GM19463 (cell line): ENCODE data around the gene NPTX1.

Experiments used
- ATAC-seq: cut with Tn5 transposase; IDR thresholded peaks from one replicate; pipeline ENCODE4 v1.9.1; 2021; ENCODE audit warnings: mild to moderate bottlenecking, moderate library complexity; ENCODE audit not compliant: unreplicated experiment

NPTX1 gene

DNA sequence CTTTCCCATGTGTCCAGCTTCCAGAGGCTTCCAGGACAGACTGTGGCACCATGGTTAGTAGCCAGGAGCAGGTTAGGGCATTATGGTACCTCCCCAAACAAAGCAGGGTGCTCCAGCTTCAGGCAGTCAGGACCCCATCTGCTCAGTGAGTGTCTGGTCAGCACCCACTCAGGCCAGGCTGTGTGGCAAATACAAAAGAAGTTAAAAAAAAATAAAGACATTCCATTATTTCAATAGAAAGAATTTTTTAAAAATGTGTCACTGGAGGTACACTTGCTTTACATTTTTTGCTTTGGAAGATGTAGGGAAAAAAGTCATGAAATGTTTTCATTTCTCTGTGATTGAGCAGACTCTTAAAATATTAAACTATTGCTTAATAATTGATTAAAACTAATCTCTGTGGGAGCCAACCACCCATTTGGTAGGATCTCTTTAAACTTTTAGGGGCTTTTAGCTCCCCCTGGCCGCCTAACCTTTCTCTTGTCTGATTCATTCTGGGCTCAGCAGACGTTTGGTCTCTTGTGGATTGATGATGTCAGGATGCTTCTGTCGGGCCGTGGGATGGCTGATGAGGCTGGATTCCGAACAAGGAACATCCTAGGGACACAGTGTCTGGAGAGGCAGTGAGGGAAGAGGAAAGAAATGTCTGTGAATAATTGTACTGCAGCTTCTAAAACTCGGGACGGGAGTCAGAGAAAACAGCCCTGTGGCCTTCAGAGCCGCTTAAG, 28.4 kb upstream of the NPTX1 start:
- no peak for ATAC-seq

DNA sequence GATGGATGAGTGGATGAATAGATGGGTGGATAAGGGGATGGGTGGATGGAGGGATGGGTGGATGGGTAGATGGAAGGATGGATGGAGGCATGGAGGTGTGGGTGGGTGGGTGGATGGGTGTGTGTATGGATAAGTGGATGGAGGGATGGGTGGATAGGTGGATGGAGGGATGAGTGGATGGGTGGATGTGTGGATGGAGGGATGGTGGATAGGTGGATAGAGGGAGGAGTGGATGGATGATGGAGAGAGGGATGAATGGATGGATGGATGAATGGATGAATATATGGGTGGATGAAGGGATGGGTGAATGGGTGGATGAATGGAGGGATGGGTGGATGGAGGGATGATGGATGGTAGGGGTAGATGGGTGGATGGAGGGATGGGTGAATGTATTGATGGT, 27.5 kb upstream of the NPTX1 start:
- no peak for ATAC-seq

DNA sequence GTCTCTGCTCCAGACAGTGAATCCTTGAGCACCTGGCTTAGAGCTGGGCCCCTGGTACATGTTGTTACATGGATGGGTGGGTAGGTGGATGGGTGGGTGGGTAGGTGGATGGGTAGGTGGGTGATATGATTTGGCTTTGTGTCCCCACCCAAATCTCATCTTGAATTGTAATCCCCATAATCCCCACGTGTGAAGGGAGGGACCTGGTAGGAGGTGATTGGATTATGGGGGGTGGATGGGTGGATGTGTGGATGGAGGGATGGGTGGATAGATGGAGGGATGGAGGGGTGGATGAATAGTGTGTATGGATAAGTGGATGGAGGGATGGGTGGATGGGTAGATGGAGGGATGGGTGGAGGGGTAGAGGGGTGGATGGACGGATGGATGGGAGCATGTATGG, 26.6 kb upstream of the NPTX1 start:
- ATAC-seq = no peak

GRCh38 chr17:80502578-80502877, 26.1 kb upstream of the NPTX1 start:
- no peak for ATAC-seq

DNA sequence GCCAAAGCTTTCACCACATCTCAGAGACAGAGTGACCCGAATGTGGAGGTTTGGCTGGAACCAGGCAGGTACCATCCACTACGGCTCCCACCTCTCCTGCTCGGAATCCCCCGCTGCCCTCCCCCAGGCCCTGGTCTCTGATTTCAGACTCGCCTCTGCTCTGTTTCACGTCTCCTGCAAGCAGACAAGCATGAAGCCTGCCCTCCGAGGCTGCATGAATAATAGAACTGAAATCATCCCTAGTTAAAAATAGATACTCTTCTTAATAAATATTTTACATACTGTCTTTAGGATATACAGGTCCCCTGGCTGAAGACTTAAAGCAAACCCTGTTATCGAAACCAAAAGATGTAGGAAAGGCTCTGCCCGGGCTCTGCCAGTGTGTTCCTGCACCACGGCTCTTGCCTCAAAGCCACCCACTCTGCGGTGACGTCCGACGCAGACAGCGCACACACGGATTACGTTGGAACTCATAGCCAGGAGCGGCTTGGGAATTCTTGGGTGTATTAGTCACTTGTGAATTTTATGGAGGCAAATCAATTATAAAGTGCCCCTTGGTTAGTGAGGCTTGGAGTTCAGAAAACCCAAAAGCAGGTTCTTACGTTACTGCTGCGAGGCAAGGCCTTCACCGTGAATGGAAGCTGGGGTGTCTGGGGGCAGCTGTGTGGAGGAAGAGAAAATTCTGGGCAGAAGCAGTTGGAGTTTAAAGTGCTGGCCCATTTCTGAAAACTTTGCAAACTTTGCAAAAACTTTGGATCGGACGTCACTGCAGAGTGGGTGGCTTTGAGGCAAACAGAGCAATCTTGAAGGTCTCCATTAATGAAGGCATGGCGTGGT, 25.6 kb upstream of the NPTX1 start:
- ATAC-seq = no peak

- no peak for ATAC-seq
Observed at GRCh38 chr17:80499961-80500665, 23.7 kb upstream of the NPTX1 start.

GRCh38 chr17:80499560-80499959, 23.2 kb upstream of the NPTX1 start:
- no peak for ATAC-seq

DNA sequence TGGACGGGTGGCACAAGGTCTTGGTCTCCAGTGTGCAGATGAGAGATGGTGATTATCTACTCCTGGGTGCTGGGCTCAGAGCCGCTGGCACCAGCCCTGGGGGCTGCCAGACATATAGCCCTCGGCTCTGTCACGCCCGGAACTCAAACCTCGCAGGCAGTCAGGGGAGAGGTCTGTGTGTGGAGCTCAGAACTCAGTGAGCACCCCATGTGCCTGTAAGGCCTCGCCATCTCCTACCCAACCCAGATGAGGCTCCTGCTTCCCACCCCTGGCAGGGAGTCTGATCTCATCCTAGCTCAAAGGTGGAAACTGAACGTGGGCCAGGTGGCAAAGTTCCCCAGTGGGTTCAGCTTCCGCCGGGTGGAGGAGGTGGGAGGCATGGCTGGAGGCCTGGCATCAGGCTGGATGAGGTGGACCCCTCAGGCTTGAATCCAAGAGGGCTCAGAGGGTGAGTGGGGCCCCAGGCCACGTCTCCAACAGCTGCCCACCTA, 22.6 kb upstream of the NPTX1 start:
- no peak for ATAC-seq

DNA sequence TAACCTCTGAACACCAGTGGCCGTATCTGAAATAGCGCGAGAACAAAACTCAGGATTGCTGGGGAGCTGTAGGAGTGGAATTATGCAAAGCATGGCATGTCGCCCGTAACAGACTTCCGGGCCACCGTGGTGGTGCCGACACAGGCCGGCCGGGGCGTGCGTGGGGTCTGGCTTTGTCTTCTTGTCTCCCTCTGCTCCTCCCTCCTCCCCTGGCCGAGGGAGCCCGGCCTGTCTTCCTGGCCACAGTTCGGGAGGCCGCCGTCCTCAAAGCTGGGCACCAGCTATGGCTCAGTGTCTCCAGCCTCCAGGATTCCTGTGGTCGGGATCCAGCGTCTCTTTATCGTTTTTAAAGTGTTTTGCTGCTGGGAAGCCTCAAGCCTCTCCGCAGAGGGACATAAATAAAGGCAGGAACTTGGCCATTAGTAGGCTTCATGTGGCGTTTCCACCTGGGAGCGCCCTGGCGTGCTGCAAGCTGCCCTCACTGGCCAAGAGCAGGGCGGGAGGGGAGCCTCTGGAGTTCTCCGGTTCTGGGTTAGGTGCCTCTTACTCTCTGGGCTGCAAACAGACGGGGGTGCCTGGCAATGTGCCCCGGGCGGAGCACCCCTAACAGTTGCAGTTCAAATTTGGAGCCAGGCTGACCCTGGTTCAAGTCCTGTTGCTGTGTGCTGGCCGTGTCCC, 22.0 kb upstream of the NPTX1 start:
- ATAC-seq = no peak

DNA sequence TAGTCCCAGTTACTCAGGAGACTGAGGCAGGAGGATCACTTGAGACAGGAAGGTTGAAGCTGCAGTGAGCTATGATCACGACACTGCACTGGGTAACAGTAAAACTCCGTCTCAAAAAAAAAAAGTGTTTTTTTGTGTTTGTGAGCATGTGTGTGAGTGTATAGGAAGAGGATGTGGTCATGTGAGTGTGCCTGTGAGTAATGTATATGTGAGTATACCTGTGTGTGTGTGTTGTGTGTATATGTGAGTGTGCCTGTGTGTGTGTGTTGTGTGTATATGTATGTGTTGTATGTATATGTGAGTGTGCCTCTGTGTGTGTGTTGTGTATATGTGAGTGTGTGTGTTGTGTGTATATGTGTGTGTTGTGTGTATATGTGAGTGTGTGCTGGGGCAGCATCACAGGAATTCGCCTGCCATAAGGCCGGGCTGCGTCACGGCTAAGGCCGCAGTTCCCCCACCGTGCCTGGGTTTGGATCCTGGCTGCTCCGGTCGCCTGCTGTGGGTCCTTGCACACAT, 21.4 kb upstream of the NPTX1 start:
- ATAC-seq = no peak

DNA sequence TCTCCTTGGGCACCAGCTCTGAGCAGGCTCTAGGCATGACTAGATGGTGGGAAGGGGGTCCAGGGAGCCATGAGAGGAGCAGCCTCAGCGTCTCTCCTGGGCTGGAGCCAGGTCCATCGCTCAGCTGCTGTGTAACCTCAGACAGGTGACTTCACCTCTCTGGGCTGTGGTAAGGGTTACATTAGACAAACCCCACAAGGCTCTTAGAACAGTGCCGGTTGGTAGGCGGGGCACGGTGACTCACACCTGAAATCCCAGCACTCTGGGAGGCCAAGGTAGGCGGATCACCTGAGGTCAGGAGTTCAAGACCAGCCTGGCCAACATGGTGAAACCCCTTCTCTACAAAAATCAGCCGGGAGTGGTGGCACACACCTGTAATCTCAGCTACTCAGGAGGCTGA, 18.1 kb upstream of the NPTX1 start:
- ATAC-seq = no peak

DNA sequence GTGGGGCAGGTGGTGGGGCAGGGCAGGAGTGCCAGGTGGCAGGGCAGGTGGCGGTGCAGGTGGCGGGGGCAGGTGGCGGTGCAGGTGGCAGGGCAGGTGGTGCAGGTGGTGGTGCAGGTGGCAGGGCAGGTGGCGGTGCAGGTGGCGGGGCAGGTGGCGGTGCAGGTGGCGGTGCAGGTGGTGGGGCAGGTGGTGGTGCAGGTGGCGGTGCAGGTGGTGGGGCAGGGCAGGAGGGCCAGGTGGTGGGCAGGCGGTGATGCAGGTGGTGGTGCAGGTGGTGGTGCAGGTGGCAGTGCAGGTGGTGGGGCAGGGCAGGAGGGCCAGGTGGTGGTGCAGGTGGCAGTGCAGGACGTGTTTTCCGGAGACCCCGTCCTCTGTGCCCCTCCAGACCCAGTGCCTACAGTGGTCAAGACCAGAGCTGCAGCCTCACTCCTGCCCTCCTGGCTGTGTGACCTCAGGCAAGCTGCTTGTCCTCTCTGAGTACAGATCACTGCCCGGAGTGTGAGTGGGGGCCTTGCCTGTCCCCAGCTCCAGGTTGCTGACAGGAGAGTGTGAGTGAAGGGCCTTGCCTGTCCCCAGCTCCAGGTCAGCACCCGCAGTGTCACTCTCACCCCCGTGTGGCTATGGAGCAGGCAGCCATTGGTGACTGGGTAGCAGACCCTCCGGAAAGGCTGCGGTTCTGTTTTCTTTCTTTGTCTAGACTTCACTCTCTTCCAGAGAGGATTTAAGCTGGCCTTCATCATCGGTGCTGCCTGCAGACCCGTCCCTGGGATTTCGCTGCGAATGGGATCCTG, 16.1 kb upstream of the NPTX1 start:
- ATAC-seq = no peak

DNA sequence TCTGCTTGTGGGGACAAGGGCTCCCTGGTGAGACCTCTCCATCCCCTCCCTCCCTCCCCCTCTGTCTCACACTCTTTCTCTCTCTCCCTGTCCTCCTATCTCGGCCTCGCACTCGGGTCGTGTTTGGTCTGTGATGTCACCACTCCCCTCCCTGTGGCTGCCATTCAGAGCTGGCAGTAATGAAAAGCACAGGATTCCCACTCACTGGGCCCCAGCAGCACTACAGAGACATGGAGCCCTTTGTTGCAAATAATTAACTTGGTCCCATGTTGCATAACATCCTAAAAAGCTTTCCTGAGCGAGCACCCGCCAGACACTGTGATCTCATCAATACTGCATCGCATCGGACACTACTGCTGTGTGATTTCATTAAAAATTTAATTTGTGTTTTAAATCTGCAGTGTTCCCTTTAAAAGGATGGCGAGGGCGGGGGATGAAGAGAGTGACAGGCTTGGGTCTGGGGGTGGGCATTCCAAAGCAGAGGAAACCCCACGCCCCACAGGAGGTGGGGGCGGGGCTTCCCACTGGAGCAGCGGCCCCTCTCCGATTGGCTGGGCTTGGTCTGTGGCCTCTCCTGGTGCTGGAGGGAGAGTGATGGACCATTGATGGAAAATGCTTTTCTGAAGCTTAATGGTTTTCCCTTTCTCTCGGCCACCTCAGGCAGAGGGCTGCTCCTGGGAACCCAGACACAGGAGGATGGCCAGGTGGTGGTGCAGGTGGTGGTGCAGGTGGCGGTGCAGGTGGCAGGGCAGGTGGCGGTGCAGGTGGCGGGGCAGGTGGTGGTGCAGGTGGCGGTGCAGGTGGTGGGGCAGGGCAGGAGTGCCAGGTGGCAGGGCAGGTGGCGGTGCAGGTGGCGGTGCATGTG, 15.3 kb upstream of the NPTX1 start:
- ATAC-seq = no peak

- no peak for ATAC-seq
Observed at GRCh38 chr17:80487511-80487910, 11.1 kb upstream of the NPTX1 start.

GRCh38 chr17:80486692-80487091, 10.3 kb upstream of the NPTX1 start:
- no peak for ATAC-seq

GRCh38 chr17:80485846-80486245, 9.4 kb upstream of the NPTX1 start:
- no peak for ATAC-seq

DNA sequence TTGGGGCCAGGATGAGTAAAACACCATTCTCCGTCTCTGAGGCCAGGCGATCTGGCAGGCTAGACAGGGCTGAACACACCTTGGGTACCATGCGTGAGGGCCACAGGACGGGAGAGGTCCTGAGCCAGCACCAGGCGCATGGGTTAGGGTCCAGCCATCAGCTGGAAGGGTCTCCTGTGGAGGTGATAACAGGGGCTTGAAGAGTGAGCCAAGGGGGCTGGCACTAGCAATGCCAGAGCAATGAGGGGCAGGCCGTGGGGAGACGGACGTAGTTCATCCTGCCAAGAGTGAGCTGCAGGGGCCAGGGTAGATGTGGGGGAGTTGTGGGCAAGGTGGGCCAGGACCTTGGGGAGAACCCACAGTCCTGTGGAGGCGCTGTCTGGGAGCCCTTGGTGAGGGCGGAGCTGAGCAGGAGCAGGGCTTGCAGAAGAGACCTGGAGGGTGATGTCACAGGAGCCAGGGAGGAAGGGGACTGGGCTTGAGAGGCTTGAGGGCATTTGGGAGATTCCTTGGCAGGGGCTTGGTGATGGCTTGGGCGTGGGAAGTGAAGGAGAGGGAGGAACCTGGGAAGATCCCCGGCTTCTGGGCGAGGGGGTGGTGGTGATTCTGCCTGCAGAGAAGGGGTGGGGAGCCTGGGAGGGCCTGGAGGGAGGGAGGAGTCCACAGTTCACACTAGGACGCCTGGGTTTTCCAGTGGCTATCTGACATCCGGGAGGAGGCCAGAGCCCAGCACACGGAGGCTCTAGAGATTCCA, 6.3 kb upstream of the NPTX1 start:
- no peak for ATAC-seq

DNA sequence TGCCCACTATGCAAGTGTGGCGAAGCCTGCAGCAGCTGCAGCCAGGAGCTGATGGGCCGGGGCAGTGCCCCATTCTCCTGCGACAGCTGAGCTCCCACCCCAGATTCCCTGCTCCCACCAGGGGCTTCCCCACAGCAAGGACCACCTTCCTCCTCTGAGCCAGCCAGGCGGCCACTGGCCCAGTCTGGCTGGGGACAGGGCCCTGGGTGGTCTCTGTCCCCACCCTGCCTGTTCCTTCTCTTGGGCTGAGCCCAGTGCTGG, 5.6 kb upstream of the NPTX1 start:
- ATAC-seq = no peak
